HG03196 (cell line): ENCODE data around the gene ARL8A.
"Not testable (repeated sequence)": the region's sequence is repeated elsewhere in the genome, so short reads cannot be mapped to it uniquely, and the experiment has no call there.

ENCODE experiments used
- ATAC-seq: cut with Tn5 transposase; IDR thresholded peaks from one replicate; pipeline ENCODE4 v1.9.1; 2021; ENCODE audit not compliant: unreplicated experiment

Gene ARL8A

DNA sequence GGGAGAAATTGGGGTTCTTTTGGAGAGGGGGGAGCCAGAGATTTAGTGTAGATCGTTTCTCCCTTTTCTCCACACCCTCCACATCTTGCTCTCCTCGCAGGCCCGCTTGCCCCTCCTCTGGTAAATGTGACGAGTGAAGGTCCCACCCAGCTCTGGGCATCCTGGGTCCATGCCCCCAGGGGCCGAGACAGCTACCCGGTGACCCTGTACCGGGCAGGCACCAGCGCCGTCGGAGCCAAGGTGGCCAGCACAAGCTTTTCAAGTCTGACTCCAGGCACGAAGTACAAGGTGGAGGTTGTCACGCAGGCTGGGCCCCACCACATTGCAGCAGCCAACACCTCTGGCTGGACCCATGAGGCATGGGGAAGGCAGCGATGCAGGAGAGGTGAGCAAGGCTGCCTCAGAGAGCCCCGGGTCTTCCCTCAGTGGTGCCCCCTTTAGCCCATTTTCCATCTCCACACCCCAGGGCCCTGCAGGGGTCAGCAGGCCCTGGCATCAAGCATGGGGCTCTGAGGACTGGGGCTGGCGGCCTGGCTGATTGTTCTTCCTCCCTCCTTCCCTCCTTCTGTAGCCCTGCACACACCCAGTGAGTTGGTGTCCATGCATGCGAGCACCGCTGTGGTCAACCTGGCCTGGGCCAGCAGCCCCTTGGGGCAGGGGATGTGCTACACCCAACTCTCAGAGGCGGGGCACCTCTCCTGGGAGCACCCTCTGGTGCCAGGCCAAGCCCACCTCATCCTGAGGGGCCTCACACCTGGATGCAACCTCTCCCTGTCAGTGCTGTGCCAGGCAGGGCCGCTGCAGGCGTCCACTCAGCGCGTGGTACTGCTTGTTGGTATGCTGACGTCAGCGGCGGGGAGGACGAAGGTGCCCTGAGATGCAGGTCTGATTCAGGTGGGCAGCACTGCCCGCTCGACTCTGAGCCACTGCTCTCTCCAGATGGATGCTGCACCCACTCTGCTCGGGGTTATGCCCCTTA is 32.7 kb upstream of the ARL8A start:
- ATAC-seq = no peak

DNA sequence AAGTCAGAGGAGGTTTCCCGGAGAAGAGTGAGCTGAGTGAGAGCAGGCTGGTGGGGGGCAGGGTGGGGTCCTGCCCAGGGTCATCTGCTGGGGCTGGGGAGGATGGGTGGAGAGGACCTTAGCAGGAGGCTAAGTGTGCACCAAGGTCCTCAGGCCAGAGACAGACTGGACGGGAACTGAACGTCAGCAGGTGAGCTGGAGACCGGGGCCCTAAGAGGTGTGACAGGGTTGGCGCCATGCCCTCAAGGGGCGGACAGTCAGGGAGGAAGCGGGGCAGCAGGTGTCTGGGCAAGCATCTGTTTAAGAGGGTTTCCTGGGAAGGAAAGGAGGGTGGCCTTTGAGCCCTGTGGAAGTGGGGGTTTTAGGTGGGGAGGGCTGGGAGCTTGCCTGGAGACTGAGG is 29.5 kb upstream of the ARL8A start:
- no peak for ATAC-seq

- no peak for ATAC-seq
Measured at GRCh38 chr1:202172015-202172355, 27.4 kb upstream of the ARL8A start.

- no peak for ATAC-seq
Measured at GRCh38 chr1:202171292-202172014, 26.9 kb upstream of the ARL8A start.

DNA sequence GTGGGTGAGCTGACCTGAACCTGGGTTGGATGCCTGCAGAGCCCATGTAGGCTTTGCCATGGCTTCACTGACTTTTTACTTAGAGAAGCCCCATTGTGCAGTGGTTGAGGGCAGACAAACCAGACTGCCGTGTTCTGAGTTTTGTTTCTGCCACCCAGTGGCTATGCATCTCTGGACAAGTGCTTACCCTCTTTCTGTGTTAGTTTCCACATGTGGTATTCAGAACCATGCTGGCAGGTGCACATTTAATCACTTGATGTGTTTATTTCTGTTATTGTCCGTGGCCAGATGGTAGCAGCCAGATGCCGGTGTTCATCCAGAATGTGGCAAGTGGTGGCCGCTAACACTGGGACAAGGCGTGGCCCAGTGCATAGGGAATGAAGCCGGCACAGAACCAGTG is 26.2 kb upstream of the ARL8A start:
- no peak for ATAC-seq

DNA sequence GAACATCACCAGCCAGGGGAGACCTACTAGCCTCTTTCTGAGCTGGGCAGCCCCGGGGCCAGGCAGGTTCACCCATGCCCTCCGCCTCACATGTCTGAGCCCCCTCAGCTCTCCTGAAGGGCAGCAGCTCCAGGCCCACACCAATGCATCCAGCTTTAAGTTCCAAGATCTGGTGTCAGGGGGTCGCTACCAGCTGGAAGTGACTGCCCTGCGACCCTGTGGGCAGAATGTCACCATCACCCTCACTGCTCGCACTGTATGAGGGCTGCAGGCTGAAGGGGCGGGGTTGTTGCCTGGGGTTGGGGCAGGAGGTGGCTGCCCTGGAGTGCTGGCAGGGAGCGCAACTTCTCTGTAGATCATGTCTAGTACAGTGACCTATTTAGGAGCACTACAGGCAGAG is 24.3 kb upstream of the ARL8A start:
- ATAC-seq = no peak

DNA sequence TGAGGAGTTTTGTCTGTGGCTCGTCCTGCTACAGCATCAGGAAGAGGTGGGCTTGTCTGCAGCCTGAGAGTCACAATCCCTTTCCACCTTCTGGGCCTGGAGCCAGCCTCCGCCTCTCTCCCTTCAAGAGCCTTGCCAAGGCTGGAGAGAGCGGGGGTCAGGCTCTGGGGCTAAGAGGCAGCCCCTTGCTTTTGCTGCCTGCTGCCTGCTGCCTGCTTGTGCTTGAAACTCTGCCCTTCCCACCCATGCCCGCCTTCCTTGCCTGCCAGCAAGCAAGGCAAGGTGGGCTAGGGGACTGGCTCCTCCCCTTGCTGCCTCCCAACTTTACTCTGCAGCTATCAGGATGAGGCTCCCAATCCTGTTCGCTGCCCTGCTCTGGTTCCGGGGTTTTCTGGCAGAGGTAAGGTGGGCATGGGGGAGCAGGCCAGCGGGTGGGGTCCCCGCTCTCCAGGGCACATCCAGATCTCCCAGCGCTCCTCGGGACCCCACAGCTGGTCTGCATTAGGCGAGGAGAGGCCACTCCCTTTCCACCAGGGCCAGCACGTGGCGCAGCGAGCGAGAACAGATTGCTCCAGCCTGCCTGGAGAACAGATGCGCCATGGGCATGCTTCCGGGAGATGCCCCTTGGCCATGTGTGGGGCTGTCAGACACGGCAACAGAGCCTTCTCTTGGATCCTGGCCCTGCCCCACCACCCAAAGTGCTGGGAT is 23.3 kb upstream of the ARL8A start:
- no peak for ATAC-seq

DNA sequence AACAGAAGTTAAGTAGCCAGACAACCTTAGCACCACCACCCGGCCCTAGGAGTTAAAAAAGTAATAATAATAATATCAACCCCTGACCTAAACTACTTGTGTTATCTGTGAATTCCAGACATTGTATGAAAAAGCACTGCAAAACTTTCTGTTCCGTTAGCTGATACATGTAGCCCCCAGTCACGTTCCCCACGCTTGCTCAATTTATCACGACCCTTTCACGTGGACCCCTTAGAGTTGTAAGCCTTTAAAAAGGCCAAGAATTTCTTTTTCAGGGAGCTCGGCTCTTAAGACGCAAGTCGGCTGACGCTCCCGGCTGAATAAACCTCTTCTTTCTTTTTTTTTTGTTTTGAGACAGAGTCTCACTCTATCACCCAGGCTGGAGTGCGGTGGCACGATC is 22.5 kb upstream of the ARL8A start:
- ATAC-seq = not testable (repeated sequence)

- ATAC-seq = no peak
Measured at GRCh38 chr1:202165942-202166843, 21.7 kb upstream of the ARL8A start.

- ATAC-seq = no peak
Measured at GRCh38 chr1:202165267-202165941, 20.9 kb upstream of the ARL8A start.

- ATAC-seq = peak; percentile 37
Measured at GRCh38 chr1:202164271-202165037, 19.9 kb upstream of the ARL8A start.

DNA sequence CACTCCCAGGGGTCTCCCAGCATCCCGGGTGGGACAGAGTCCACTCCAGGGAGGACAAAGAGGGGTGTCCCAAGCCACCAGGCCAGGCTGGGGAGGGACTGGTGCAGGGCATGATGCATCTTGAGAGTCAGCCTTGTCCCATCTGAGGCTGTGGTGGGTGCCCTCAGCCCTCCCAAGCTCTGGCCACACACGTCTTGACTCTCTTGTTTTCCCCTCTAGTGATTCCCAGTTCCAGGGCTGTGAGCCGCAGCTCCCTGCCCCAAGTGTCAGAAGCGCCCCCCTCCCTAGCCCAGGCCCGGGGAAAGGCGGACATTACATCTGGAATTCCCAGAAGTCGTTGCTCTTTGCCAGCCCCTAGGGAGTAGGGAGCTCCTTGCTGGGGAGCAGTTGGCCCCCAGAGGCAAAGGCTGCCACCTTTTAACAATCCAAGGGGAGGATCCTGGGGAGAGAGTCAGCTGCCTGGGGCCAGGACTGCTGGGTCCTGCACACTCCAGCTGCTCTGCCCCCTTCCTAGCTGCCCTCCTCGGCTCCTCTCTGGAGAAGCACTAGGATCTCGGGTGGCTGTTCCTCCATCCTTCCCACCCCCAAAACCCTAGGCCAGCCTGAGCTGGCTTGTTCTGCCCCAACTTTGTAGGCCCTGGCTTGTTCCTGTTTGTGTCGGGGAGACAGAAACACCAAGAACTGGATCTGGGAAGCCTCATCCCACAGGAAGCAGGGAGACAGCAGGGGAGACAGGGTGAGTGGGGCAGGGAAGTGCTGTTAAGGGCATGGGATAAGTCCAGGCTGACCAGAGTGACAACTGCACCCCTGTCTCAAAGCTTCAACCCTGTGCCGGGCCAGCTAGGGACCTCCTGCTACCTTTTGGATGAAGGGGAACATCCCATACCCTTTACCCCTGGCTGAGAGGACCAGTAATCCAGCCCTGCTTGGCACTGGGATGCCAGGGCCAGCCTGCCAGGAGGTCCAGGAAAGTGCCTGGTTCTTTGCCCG is 19.0 kb upstream of the ARL8A start:
- no peak for ATAC-seq

DNA sequence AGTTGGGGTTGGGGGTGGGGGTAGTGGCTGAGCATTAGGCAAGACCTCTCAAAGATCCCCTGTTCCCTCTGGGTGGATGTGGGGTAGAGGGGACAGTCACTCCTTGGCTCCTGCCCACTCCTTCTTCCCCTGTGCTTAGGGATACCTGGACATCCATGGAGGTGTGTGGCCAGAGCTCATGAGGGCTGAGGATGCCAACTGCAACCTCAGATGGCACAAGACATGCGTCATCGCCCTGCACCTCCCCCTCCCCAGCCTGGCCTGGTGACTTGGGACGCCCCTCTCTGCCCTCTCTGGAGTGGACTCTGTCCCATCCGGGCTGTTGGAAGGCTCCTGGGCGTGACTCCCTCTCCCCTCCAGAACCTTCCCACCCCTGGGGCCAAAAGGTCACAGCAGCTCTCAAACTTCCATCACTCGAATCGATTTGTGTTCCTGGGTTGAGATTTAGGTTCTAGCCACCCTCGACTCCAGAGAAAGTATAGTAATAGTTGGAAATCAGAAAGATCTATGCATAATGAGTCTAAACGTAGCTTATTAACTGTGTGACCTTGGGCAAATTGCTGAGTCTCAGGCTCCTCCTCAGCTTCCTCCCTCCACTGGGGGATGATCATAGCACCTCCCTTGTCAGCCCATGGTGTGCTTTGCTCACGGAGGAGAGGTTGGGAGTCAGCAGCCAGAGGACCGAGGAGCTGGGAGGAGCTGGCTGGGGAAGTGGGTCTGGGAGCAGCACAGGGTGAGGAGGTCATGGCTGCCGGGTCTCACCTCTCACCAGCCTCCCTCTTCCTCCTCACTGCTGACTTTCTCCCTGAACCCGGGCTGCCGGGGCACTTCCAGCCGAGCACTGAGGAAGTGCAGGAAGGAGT is 18.1 kb upstream of the ARL8A start:
- no peak for ATAC-seq

DNA sequence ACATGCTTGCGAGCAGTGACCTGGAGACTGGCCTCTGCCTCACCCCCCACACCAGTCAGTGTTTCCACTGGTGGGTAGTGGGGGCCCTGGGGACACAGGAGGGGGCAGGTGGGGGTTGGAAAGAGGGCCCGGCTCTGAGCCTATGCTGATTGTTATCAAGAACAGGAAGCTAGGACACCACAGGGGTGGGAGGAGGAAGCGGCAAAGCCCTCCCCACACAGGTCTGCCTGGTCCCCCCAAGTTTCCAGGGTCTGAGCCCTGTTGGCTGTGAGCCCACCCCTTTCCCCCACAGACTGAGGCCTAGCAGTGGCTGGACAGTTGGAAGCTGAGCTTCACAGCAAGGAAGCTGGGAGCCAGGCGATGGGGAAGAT is 17.5 kb upstream of the ARL8A start:
- no peak for ATAC-seq

GRCh38 chr1:202161151-202162046 is 16.9 kb upstream of the ARL8A start:
- no peak for ATAC-seq

DNA sequence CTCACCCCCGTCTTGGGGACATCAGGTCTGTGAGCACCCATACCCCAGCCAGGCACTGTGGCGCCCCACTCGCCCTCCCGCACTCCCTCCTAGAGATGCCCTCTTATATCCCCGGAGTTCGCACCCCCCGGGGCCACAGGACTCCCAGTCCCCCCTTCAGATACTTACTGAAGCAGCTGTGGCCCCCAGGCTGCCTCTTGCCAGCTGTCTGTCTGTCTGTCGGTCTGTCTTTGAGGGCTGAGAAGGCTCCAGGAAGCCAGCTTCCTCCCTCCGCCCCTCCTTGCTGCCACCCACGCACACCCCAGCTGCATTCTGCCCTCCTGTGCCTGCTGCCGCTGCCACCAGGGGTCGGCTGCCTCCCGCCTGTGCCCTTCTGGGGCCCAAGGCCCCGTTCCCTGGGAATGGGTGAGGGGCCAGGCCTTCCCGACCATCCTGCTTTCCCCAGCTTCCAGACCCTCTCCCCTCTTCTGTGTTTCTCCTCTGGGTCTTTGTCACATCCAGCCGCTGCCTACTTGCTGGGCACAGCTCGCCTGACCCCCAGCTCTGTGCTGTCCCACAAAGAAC is 15.9 kb upstream of the ARL8A start, which contains the start of gene PTPN7:
Gene PTPN7, minus strand, starts transcription at position 226 of the 564 bp plus-strand sequence. CDS start 1,200 bp downstream, outside the sequence.
- ATAC-seq = peak; percentile 45
